C4-2B (cell line): Measurements from ENCODE around the gene P2RY8.

Experiments
- CTCF ChIP-seq: fragments of 450-650 bp; conservative IDR thresholded peaks from 2 replicates; pipeline ENCODE4 v1.5.1; 2017; ENCODE audit warnings: mild to moderate bottlenecking
- ZFX ChIP-seq: fragments of 450-650 bp; IDR thresholded peaks from 2 replicates; pipeline ENCODE4 v1.6.1; 2017

GRCh38 chrX:1511829-1512228 lies 25.2 kb downstream of the P2RY8 start:
- TF ChIP-seq CTCF (no peak), ZFX (no peak)
